ENCODE results near the gene VMAC.

GRCh38 chr19:5923356-5923755, 18.7 kb downstream of the VMAC start:
- TF ChIP-seq CTCF (IDR thresholded peaks at IDR 0.05; ENCODE audit: borderline replicate concordance, extremely low read depth, low read length, poor library complexity, severe bottlenecking): no peak
- TF ChIP-seq EZH2 (IDR thresholded peaks at IDR 0.05; ENCODE audit: borderline replicate concordance, low read depth, low read length, severe bottlenecking): no peak
